SU-DHL-6 (cell line): ENCODE data around the gene TP53BP2.

Experiments
- H2AFZ ChIP-seq: fragments of 200-600 bp; sonication (generic); 2 replicates; pipeline ENCODE4 v1.6.1; 2014; ENCODE audit warnings: low read depth, mild to moderate bottlenecking, moderate library complexity, mixed read lengths, antibody characterized with exemption, low read length; ENCODE audit not compliant: severe bottlenecking
- H3F3A ChIP-seq: fragments of 200-600 bp; shearing (Covaris generic); 2 replicates; pipeline ENCODE4 v1.6.0; 2016; ENCODE audit warnings: antibody characterized with exemption, mild to moderate bottlenecking; ENCODE audit not compliant: insufficient read depth
- H3K27ac ChIP-seq: fragments of 200-600 bp; sonication (generic); 2 replicates; pipeline ENCODE4 v1.5.1; 2016; ENCODE audit warnings: low read depth, mild to moderate bottlenecking, low read length, moderate library complexity, mixed read lengths
- H3K27me3 ChIP-seq: fragments of 200-600 bp; sonication (generic), shearing (Covaris generic); 2 replicates; pipeline ENCODE4 v1.6.0; 2014; ENCODE audit warnings: mild to moderate bottlenecking, low read length
- H3K36me3 ChIP-seq: fragments of 200-600 bp; sonication (generic); 2 replicates; pipeline ENCODE4 v1.6.1; 2014; ENCODE audit warnings: mild to moderate bottlenecking, low read length, mixed read lengths
- H3K4me2 ChIP-seq: fragments of 300-600, 200-600 bp; shearing (Covaris generic), sonication (generic); 2 replicates; pipeline ENCODE4 v1.6.0; 2014; ENCODE audit warnings: low read length, low read depth, mild to moderate bottlenecking; ENCODE audit not compliant: poor library complexity, severe bottlenecking
- H3K4me3 ChIP-seq: fragments of 200-600 bp; sonication (generic); 2 replicates; pipeline ENCODE4 v1.5.1; 2014; ENCODE audit warnings: antibody characterized with exemption, low read length, mild to moderate bottlenecking, mixed read lengths; ENCODE audit not compliant: insufficient read depth, poor library complexity, severe bottlenecking
- H3K79me2 ChIP-seq: fragments of 200-600 bp; sonication (generic); 2 replicates; pipeline ENCODE4 v1.6.1; 2014; ENCODE audit warnings: mild to moderate bottlenecking, low read length, moderate library complexity; ENCODE audit not compliant: insufficient read depth
- H3K9ac ChIP-seq: fragments of 200-600 bp; sonication (generic); 2 replicates; pipeline ENCODE4 v1.7.0; 2014; ENCODE audit warnings: mild to moderate bottlenecking, low read length
- H3K9me2 ChIP-seq: fragments of 200-600 bp; sonication (generic); replicated peaks from 2 replicates; pipeline ENCODE4 v1.6.1; 2014; ENCODE audit warnings: low read length; ENCODE audit not compliant: insufficient read depth
- H3K9me3 ChIP-seq: fragments of 200-600 bp; sonication (generic); 2 replicates; pipeline ENCODE4 v1.6.1; 2014; ENCODE audit warnings: low read length, mixed read lengths; ENCODE audit not compliant: insufficient read depth
- H4K20me1 ChIP-seq: fragments of 200-600 bp; sonication (generic); 2 replicates; pipeline ENCODE4 v1.6.1; 2014; ENCODE audit warnings: low read depth, mild to moderate bottlenecking, antibody characterized with exemption, low read length, moderate library complexity, mixed read lengths
- EZH2phosphoT487 ChIP-seq: fragments of 200-600 bp; sonication (generic), shearing (Covaris generic); conservative IDR thresholded peaks from 2 replicates; pipeline ENCODE4 v1.6.1; 2018; ENCODE audit warnings: mild to moderate bottlenecking, antibody characterized with exemption, low read length, moderate library complexity, mixed read lengths
- TF ChIP-seq, protein P1 (sequence below): fragments of 200-600 bp; sonication (generic); IDR thresholded peaks from one replicate; pipeline ENCODE4 v1.5.1; 2017; ENCODE audit warnings: antibody characterized with exemption, mild to moderate bottlenecking, low read length, moderate library complexity; ENCODE audit not compliant: insufficient read depth, poor library complexity, severe bottlenecking

TP53BP2 gene

GRCh38 chr1:223827193-223827663 lies 18.5 kb downstream of the TP53BP2 start:
- no peak overlapping the region for H3K4me3 ChIP-seq
- TF ChIP-seq EZH2phosphoT487 = no peak
- TF ChIP-seq, protein P1, sequence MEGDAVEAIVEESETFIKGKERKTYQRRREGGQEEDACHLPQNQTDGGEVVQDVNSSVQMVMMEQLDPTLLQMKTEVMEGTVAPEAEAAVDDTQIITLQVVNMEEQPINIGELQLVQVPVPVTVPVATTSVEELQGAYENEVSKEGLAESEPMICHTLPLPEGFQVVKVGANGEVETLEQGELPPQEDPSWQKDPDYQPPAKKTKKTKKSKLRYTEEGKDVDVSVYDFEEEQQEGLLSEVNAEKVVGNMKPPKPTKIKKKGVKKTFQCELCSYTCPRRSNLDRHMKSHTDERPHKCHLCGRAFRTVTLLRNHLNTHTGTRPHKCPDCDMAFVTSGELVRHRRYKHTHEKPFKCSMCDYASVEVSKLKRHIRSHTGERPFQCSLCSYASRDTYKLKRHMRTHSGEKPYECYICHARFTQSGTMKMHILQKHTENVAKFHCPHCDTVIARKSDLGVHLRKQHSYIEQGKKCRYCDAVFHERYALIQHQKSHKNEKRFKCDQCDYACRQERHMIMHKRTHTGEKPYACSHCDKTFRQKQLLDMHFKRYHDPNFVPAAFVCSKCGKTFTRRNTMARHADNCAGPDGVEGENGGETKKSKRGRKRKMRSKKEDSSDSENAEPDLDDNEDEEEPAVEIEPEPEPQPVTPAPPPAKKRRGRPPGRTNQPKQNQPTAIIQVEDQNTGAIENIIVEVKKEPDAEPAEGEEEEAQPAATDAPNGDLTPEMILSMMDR = no peak
- peaks cover 4% of the 10 kb centered on the region; the same call in 1 of the 2 replicates for H3K79me2 ChIP-seq
- no peak overlapping the region for H3K4me2 ChIP-seq
- H3K9ac ChIP-seq = no peak overlapping the region
- no peaks in the 10 kb centered on the region for H3K9me3 ChIP-seq
- H3F3A ChIP-seq = no peaks in the 10 kb centered on the region
- no peaks in the 10 kb centered on the region for H3K9me2 ChIP-seq
- peaks cover 5% of the 10 kb centered on the region; the same call in 1 of the 2 replicates for H4K20me1 ChIP-seq
- H3K27ac ChIP-seq = no peak overlapping the region
- H2AFZ ChIP-seq = no peak overlapping the region
- no peaks in the 10 kb centered on the region for H3K27me3 ChIP-seq
- no peaks in the 10 kb centered on the region for H3K36me3 ChIP-seq

DNA sequence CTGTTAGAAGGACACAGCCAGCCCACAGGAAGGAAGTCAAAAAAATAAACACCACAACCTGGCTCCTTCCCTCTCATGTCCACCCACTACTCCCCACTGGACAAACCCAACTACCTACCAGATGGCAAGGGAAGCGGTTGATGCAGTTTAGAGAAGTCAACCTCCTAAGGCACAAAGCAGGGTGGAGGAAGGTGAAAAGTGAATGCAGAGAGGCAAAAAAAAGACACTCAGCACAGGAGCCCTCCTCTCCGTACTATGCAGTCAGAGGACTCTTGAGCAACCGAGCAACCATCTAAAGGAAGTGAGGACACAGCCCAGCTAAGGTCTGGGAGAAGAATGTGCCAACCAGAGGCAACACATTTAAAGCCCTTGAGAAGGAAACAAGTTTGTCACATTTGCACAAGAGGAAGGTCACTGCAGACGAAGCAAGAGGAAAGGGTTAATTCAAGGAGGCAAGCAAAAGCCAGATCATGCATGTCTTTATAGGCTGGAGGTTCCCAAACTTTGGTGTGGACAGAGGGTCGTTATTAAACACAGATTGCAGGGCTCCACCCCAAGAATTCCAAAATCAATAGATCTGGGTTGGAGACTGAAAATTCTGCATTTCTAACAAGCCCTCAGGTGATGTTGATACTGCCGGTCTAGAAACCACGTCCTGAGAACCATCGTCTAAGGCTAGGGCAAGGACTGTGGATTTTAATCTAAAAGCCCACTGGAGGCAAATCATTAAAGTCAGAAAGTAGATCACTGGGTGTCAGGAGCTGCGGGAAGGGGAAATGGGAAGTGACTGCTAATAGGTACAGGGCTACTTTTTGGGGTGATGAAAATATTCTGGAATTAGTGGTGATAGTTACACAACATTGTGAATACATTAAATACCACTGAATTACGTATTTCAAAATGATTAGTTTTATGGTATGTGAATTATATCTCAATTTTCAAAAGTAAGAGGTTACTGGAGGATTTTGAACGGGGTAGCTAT lies 19.7 kb downstream of the TP53BP2 start:
- Histone ChIP-seq H3K27ac (no peak overlapping the region), H3K4me3 (no peak overlapping the region), H2AFZ (no peak overlapping the region), H3K27me3 (no peaks in the 10 kb centered on the region), H4K20me1 (peaks cover 5% of the 10 kb centered on the region; the same call in 1 of the 2 replicates), H3F3A (no peaks in the 10 kb centered on the region), H3K9me2 (no peaks in the 10 kb centered on the region), H3K4me2 (no peak overlapping the region), H3K9ac (no peak overlapping the region), H3K79me2 (peaks cover 4% of the 10 kb centered on the region; the same call in 1 of the 2 replicates), H3K36me3 (no peaks in the 10 kb centered on the region), H3K9me3 (no peaks in the 10 kb centered on the region)
- TF ChIP-seq, protein P1 = no peak
- TF ChIP-seq EZH2phosphoT487 = no peak

- Histone ChIP-seq H3K9me3 (no peaks in the 10 kb centered on the region), H3F3A (no peaks in the 10 kb centered on the region), H3K9me2 (no peaks in the 10 kb centered on the region), H3K79me2 (peaks cover 4% of the 10 kb centered on the region; the same call in 1 of the 2 replicates), H3K4me2 (no peak overlapping the region), H4K20me1 (peaks cover 5% of the 10 kb centered on the region; the same call in 1 of the 2 replicates), H3K4me3 (no peak overlapping the region), H3K9ac (no peak overlapping the region), H2AFZ (no peak overlapping the region), H3K36me3 (no peaks in the 10 kb centered on the region), H3K27ac (no peak overlapping the region), H3K27me3 (no peaks in the 10 kb centered on the region)
- no peak for TF ChIP-seq EZH2phosphoT487
- TF ChIP-seq, protein P1 = no peak
Measured at GRCh38 chr1:223824712-223825111, 21.0 kb downstream of the TP53BP2 start.
